Nucleus accumbens (tissue), 56 donors: ENCODE measurements around the gene CADPS2.
"Not testable (repeated sequence)": the region's sequence is repeated elsewhere in the genome, so short reads cannot be mapped to it uniquely, and the experiment has no call there.

Source experiments
- DNase-seq, 56 donors: peaks; one replicate each; lab custom pipeline; 2025; lab: John Stamatoyannopoulos, UW

The CADPS2 gene

DNA sequence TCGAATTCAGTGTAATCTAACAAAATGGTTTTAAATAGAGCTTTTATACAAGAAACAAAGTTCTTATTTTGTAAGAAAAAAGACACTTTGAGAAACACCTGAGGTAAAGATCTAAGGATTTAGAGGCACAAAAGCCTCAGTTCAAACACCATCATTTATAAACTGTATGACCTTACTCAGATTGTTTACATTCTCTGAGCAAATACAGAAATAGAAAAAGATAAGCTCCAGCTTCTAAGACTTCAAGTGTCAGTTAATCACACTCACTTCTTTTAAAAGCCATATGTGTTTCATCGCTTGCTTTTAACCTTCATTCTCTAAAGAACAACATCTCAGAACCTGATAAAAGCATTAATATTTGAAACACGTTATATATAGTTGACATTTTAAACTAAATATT lies 27.9 kb downstream of the CADPS2 start:
- DNase-seq: no peak

GRCh38 chr7:122850528-122850927 lies 35.7 kb downstream of the CADPS2 start:
- no peak for DNase-seq

- DNase-seq: no peak
Measured at GRCh38 chr7:122849957-122850328, 36.3 kb downstream of the CADPS2 start.

DNA sequence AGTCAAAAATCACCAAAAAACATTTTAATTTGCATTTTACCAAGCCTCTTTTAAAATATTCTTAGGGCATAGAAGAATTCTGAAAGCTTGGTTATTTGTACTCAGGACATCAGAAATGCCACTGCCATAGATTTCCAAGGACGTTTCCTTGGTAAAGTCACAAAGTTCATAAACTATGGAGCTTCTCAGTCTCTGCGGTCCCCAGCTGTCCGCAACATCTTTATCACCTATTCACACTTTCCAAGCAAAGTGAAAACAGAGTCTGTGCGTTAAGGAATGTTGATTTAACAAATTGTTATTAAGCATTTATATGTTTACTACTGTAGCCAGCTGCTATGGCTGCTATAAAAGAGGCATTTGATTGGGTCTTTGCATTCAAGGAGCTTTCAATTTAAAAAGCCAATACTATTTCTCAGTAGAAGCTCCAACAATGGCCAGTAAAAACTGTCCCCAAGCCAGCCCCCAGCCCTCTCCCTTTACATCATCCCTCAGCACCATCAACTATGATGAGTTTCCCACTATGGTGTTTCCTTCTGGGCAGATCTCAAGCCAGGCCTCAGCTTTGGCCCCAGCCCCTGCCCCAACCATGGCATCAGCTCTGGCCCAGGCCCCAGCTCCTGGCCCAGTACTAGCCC lies 36.8 kb downstream of the CADPS2 start:
- DNase-seq: no peak

DNA sequence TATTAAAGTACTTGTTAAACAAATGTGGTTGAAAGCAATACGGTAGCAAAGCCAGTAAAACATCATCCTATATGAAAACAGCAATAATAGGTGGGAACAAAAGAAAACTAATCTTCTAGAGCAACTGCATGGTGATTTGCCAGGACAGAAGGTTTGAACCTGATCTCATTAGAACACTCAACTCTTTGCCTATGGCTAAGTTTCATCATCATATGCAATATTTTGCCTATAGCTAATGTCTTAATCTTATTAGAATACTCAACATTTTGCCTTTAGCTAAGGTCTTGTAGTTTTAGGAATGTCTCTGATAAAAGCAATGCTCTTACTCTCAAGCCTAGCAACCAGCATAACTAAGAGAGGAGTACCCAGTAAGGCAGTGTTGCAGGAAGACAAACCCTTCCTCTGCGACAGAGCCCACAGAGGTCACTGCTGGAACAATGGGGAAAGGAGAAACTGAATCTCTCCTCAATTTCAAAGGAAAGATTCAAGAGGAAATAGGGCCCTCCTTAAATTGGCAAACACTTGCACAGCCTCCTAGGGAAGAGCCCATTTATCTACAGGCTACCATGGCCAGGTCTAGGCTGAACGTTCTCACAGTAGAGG lies 38.3 kb downstream of the CADPS2 start:
- no peak for DNase-seq

- DNase-seq: no peak
Measured at GRCh38 chr7:122846591-122846990, 39.7 kb downstream of the CADPS2 start.

DNA sequence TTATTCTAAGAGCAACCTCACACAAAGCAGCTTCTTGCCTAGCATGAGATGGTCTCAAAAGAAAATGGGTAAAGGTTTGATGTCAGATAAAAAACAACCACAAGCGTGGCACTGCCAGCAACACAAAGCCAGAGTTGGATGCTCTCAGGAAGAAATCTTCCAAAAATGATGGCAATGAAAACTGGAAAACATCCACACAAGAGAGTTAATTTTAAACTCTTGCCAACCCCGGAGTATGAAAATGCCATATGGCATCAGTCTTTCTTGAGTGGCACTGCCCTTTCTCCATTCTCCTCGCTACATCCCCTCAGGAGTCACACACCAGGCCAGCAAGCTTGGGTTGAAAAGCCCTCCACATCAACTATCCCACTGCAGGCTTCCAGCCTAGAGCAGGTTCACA lies 41.0 kb downstream of the CADPS2 start:
- no peak for DNase-seq

- DNase-seq: no peak
Measured at GRCh38 chr7:122844191-122844988, 41.9 kb downstream of the CADPS2 start.

DNA sequence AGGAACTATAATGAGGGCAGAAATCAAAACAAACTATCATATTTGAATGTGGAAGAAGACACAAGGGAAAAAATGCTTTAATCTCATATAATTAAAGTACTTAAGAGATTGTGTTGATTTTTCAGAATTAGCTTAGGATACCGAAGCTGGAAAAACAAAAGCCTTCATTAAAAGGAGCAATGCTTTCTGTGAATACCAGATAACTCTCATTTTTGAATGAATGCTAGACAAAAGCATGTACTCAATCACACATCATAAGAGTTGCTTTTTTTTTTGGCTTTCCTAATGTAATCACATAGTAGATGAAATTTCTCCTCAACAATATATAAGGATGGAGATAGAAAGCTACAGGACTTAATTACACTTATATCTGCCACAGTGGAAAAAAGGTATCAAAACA lies 43.3 kb downstream of the CADPS2 start:
- DNase-seq: no peak

DNA sequence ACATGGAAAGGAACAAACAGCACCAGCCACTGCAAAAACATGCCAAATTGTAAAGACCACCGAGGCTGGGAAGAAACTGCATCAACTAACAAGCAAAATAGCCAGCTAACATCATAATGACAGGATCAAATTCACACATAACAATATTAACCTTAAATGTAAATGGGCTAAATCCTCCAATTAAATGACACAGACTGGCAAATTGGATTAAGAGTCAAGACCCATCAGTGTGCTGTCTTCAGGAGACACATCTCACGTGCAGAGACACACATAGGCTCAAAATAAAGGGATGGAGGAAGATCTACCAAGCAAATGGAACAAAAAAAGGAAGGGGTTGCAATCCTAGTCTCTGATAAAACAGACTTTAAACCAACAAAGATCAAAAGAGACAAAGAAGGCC lies 50.0 kb downstream of the CADPS2 start:
- DNase-seq: not testable (repeated sequence)

- DNase-seq: not testable (repeated sequence)
Measured at GRCh38 chr7:122834571-122834942, 51.7 kb downstream of the CADPS2 start.

DNA sequence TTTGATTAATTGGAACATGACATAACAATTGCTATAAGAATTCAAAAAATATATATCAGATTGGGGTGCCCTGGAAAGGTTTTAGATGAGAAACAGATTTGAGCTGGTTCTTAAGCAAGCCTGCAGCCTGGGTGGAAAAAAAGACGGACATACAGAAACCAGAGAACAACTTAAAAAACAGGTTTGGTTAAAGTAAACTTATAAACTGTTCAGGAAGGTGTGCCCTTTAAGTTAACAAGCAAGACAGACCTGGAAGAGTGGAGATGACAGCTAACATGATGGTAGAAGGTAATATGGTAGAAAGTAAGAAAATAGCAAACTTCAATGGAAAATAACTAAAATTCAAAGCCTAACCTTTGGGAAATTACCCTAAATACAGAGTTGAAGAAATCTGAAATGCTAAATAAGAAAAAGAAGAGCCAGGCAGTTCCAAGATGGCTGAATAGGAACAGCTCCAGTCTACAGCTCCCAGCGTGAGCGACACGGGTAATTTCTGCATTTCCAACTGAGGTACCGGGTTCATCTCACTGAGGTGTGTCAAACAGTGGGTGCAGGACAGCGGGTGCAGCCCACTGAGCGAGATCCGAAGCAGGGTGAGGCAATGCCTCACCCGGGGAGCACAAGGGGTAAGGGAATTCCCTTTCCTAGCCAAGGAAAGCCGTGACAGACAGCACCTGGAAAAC lies 52.2 kb downstream of the CADPS2 start:
- DNase-seq: no peak

DNA sequence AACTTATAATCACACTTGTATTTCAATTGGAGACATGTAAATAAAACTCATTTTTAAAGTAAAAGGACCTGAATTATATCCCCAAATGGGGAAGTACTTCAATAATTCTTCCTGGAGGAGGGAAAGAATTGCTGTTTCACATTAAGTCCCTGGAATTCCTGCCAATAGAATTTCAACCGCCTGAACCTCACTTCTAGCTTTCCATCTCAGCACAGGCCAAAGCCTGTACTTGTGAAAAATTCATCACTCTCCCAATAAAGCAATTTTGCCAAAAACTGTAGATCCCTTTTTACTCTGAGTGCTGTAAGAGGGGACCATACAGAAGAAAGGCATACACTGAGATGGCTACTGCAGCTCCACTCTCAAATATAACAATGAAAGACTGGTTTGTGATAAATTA lies 54.8 kb downstream of the CADPS2 start:
- DNase-seq: no peak

DNA sequence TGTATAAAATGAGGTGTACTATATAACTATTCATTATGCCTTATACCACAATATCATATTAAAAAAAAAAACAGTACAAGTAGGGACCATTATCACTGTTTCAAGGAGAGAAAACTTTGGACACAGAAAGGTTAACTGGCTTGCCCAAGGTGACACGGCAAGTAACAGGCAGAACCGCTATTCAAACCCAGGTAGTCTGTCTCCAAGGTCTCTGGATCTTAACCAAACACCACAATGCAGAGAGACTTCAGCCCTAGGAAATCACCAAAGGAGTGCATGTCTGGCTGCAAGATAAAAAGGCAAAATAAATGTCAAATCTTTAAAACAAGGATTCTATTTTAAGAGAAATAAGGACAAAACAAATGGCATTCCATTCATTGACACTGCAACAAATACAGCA lies 56.3 kb downstream of the CADPS2 start:
- no peak for DNase-seq

- DNase-seq: no peak
Measured at GRCh38 chr7:122827763-122828162, 58.5 kb downstream of the CADPS2 start.

DNA sequence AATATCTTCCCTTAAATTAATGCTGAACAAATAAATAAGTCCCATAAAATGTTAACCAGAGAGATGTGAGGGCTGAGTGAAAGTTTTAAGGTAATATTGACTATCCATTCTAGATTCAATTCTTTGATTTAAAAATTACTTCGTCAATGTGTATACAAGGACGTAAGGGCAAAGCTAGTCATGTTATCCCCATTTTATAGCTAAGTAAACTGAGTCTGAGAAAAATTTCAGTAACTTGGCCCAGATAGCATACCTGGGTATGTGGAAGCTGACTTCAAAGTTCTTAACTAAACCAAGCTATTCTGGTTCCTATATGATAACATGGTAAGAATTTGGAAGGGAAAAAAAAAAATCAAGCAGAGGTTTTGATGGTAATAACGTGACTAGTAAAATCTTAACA lies 72.4 kb downstream of the CADPS2 start:
- DNase-seq: no peak

DNA sequence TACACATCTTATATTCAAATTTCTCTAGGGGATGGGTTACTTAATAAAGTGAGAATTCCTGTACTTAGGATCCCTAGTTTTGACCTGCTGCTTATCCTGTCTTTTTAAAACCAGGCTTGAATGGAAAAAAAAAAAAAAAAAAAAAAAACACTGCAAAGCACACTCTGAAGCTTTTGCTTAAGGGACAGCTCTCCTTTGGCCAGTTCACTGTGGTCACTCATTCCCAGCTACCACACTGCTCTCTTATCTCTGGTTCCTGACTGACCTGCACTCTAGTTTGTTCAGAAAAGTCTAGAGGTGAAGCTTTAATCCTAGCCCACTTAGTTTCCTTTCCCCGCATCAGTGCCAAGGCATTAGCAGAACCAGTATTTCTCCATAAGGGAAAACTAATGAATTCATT lies 82.4 kb downstream of the CADPS2 start:
- no peak for DNase-seq

DNA sequence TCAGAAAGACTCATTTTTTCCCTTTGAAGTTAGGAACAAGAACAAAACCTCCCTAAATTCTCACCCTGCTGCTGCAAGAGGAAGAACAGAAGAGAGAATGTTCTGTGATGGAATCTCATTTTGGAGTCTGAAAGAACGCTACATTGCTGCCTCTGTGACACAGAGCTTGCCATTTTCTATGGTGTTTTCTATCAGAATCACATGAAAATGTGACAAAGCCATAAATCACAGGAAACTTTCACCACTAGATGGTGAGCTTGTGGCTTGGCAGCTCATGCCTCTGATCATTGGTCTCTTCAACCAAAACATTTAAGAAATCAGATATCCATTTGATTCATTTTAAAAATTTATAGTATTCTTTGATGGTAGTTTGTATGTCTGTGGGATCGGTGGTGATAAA lies 82.9 kb downstream of the CADPS2 start:
- DNase-seq: peak in 11 of 56 donors; percentile 0 to 46 (median 4)

DNA sequence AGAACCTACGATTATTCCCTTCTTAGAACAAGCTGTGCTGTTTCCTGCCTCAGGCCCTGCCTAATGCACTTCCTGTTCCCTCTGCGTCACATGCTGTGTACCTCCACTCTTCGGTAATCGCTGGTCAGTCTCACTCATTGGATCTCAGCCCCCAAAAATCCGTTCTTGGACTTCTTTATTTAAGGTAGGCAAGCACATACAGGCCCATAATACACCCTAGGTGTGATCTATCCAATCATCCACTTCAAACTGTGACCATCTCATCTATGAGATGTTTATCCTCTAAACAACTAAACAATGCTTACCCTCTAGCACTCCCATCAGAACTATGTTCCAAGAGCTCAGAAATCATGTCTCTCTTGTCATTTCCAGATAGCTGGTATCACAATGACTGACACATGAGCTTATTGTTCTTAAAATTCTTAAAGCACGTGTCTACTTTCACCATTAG lies 83.9 kb downstream of the CADPS2 start:
- DNase-seq: peak in 1 of 56 donors; percentile 1

DNA sequence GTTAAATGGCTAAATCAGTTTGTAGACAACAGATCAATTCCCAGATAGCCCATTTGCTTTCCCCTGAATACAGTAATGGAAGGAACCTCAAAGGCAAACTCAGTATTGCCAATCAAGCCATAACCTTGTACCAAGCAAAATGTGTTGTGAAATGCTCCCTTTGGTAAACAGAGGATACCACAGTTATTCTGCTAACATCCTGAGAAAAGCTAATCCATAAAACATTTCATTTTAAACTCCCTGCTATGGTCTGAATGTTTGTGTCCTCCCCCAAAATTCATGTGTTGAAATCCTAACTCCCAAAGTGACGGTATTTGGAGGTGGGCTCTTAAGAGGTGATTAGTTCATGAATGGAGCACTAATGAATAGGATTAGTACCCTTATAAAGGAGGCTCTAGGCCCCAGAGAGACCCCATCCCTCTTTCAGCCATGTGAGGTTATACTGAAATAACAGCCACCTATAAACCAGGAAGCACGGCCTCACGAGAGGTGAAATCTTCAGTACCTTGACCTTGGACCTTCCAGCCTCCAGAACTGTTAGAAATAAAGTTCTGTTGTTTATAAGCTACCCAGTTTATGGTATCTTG lies 94.2 kb downstream of the CADPS2 start:
- DNase-seq: no peak

GRCh38 chr7:122790591-122790990 lies 95.7 kb downstream of the CADPS2 start:
- DNase-seq: no peak
